ENCODE measurements around the gene CDC14A.

DNA sequence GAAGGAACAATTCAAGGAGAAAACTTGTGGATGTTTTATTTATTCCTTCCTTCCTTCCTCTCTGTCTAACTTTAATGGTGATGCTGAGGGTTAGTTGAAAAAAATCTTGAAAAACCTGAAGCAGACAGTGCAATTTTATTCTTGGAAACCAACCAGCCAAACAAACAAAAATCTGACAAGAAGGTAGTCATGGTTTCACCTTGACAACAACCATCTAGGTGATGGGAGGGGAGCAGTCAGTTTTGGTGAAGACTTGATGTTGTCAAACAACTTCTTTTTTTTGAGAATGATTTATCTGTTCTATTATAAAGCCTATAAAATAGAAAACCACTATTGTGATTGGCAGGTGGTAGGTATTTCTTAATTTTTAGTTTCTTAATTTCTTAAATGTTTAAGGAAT lies 93.3 kb downstream of the CDC14A start:
- TF ChIP-seq, protein P1, sequence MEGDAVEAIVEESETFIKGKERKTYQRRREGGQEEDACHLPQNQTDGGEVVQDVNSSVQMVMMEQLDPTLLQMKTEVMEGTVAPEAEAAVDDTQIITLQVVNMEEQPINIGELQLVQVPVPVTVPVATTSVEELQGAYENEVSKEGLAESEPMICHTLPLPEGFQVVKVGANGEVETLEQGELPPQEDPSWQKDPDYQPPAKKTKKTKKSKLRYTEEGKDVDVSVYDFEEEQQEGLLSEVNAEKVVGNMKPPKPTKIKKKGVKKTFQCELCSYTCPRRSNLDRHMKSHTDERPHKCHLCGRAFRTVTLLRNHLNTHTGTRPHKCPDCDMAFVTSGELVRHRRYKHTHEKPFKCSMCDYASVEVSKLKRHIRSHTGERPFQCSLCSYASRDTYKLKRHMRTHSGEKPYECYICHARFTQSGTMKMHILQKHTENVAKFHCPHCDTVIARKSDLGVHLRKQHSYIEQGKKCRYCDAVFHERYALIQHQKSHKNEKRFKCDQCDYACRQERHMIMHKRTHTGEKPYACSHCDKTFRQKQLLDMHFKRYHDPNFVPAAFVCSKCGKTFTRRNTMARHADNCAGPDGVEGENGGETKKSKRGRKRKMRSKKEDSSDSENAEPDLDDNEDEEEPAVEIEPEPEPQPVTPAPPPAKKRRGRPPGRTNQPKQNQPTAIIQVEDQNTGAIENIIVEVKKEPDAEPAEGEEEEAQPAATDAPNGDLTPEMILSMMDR (IDR thresholded peaks at IDR 0.05 in 8 of 11, conservative IDR thresholded peaks at IDR 0.05 in 3 of 11) = no peak
- no peak for TF ChIP-seq POLR2A (IDR thresholded peaks at IDR 0.05)
